ENCODE data around the gene RALGPS1.
A peak's percentile ranks its signal among the peaks of the same experiment; 100 is the strongest.

Gene RALGPS1

GRCh38 chr9:127195976-127196825, 281.6 kb downstream of the RALGPS1 start:
- no peak for DNase-seq

- DNase-seq = no peak
Observed at GRCh38 chr9:127196826-127197145, 282.2 kb downstream of the RALGPS1 start.

- DNase-seq = no peak
Observed at GRCh38 chr9:127197186-127197860, 282.7 kb downstream of the RALGPS1 start.

GRCh38 chr9:127197861-127198430, 283.4 kb downstream of the RALGPS1 start:
- DNase-seq = no peak

- DNase-seq = no peak
Observed at GRCh38 chr9:127198587-127198986, 284.0 kb downstream of the RALGPS1 start.

- peak; percentile 90 for DNase-seq
Observed at GRCh38 chr9:127199001-127199791, 284.6 kb downstream of the RALGPS1 start.

- no peak for DNase-seq
Observed at GRCh38 chr9:127200106-127200862, 285.7 kb downstream of the RALGPS1 start.

GRCh38 chr9:127201071-127201541, 286.5 kb downstream of the RALGPS1 start:
- DNase-seq = no peak

- no peak for DNase-seq
Observed at GRCh38 chr9:127201731-127202130, 287.1 kb downstream of the RALGPS1 start.

- DNase-seq = no peak
Observed at GRCh38 chr9:127202461-127203169, 288.0 kb downstream of the RALGPS1 start.

GRCh38 chr9:127203681-127204327, 289.2 kb downstream of the RALGPS1 start:
- no peak for DNase-seq

GRCh38 chr9:127204771-127205470, 290.3 kb downstream of the RALGPS1 start:
- no peak for DNase-seq

GRCh38 chr9:127205952-127206351, 291.4 kb downstream of the RALGPS1 start:
- no peak for DNase-seq

- no peak for DNase-seq
Observed at GRCh38 chr9:127206666-127207065, 292.1 kb downstream of the RALGPS1 start.

GRCh38 chr9:127207734-127208410, 293.3 kb downstream of the RALGPS1 start:
- DNase-seq = no peak

- DNase-seq = no peak
Observed at GRCh38 chr9:127208416-127208815, 293.8 kb downstream of the RALGPS1 start.

GRCh38 chr9:127209220-127209619, 294.6 kb downstream of the RALGPS1 start:
- no peak for DNase-seq

GRCh38 chr9:127209948-127210640, 295.5 kb downstream of the RALGPS1 start:
- no peak for DNase-seq
